SU-DHL-6 (cell line): ENCODE results near the gene GUCY1A2.

Experiments
- H2AFZ ChIP-seq: fragments of 200-600 bp; sonication (generic); 2 replicates; pipeline ENCODE4 v1.6.1; 2014; ENCODE audit warnings: low read depth, mild to moderate bottlenecking, moderate library complexity, mixed read lengths, antibody characterized with exemption, low read length; ENCODE audit not compliant: severe bottlenecking
- H3F3A ChIP-seq: fragments of 200-600 bp; shearing (Covaris generic); 2 replicates; pipeline ENCODE4 v1.6.0; 2016; ENCODE audit warnings: antibody characterized with exemption, mild to moderate bottlenecking; ENCODE audit not compliant: insufficient read depth
- H3K27ac ChIP-seq: fragments of 200-600 bp; sonication (generic); 2 replicates; pipeline ENCODE4 v1.5.1; 2016; ENCODE audit warnings: low read depth, mild to moderate bottlenecking, low read length, moderate library complexity, mixed read lengths
- H3K27me3 ChIP-seq: fragments of 200-600 bp; sonication (generic), shearing (Covaris generic); 2 replicates; pipeline ENCODE4 v1.6.0; 2014; ENCODE audit warnings: mild to moderate bottlenecking, low read length
- H3K36me3 ChIP-seq: fragments of 200-600 bp; sonication (generic); 2 replicates; pipeline ENCODE4 v1.6.1; 2014; ENCODE audit warnings: mild to moderate bottlenecking, low read length, mixed read lengths
- H3K4me2 ChIP-seq: fragments of 300-600, 200-600 bp; shearing (Covaris generic), sonication (generic); 2 replicates; pipeline ENCODE4 v1.6.0; 2014; ENCODE audit warnings: low read length, low read depth, mild to moderate bottlenecking; ENCODE audit not compliant: poor library complexity, severe bottlenecking
- H3K4me3 ChIP-seq: fragments of 200-600 bp; sonication (generic); 2 replicates; pipeline ENCODE4 v1.5.1; 2014; ENCODE audit warnings: antibody characterized with exemption, low read length, mild to moderate bottlenecking, mixed read lengths; ENCODE audit not compliant: insufficient read depth, poor library complexity, severe bottlenecking
- H3K79me2 ChIP-seq: fragments of 200-600 bp; sonication (generic); 2 replicates; pipeline ENCODE4 v1.6.1; 2014; ENCODE audit warnings: mild to moderate bottlenecking, low read length, moderate library complexity; ENCODE audit not compliant: insufficient read depth
- H3K9ac ChIP-seq: fragments of 200-600 bp; sonication (generic); 2 replicates; pipeline ENCODE4 v1.7.0; 2014; ENCODE audit warnings: mild to moderate bottlenecking, low read length
- H3K9me2 ChIP-seq: fragments of 200-600 bp; sonication (generic); replicated peaks from 2 replicates; pipeline ENCODE4 v1.6.1; 2014; ENCODE audit warnings: low read length; ENCODE audit not compliant: insufficient read depth
- H3K9me3 ChIP-seq: fragments of 200-600 bp; sonication (generic); 2 replicates; pipeline ENCODE4 v1.6.1; 2014; ENCODE audit warnings: low read length, mixed read lengths; ENCODE audit not compliant: insufficient read depth
- H4K20me1 ChIP-seq: fragments of 200-600 bp; sonication (generic); 2 replicates; pipeline ENCODE4 v1.6.1; 2014; ENCODE audit warnings: low read depth, mild to moderate bottlenecking, antibody characterized with exemption, low read length, moderate library complexity, mixed read lengths
- EZH2phosphoT487 ChIP-seq: fragments of 200-600 bp; sonication (generic), shearing (Covaris generic); conservative IDR thresholded peaks from 2 replicates; pipeline ENCODE4 v1.6.1; 2018; ENCODE audit warnings: mild to moderate bottlenecking, antibody characterized with exemption, low read length, moderate library complexity, mixed read lengths
- TF ChIP-seq, protein P1 (sequence below): fragments of 200-600 bp; sonication (generic); IDR thresholded peaks from one replicate; pipeline ENCODE4 v1.5.1; 2017; ENCODE audit warnings: antibody characterized with exemption, mild to moderate bottlenecking, low read length, moderate library complexity; ENCODE audit not compliant: insufficient read depth, poor library complexity, severe bottlenecking

GUCY1A2 gene

DNA sequence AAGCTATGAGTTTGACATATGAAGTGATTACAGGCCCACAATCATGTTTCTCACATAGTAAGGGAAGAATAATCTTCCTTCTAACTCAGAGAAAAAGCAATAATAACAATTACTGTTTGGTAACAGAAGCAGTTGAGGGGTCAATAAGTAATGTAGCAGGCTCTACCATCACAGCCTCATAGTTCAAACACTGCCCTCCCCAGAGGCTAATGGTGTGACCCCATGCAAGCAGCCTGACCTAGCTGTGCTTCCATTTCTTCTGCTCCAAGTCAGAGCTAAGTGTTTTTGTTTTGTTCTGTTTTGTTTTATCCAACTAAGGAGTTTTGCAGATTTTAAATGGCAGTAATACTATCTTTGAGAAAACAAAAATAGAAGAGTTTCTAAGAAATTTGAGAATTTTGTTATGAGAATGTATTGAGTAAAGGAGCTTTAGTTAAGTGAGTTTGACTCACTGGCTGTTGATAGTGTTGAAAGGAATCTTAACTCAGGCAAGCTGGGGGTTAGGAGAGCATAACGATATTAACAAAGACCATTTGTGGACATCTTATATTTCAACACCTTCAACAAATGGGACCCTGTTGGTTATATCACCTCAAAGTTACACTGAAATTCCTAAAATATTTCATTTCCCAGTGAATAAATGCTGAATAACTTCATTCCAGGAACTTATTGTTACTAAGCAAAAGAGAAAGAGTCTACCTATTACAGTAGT lies 48.5 kb downstream of the GUCY1A2 start:
- Histone ChIP-seq H3K4me2 (no peak overlapping the region), H3K27me3 (no peaks in the 10 kb centered on the region), H3K79me2 (no peaks in the 10 kb centered on the region), H3K9me3 (no peaks in the 10 kb centered on the region), H3K36me3 (no peaks in the 10 kb centered on the region), H4K20me1 (no peaks in the 10 kb centered on the region), H3F3A (no peaks in the 10 kb centered on the region), H3K27ac (no peak overlapping the region), H3K9me2 (no peaks in the 10 kb centered on the region), H2AFZ (no peak overlapping the region), H3K9ac (no peak overlapping the region), H3K4me3 (no peak overlapping the region)
- TF ChIP-seq, protein P1, sequence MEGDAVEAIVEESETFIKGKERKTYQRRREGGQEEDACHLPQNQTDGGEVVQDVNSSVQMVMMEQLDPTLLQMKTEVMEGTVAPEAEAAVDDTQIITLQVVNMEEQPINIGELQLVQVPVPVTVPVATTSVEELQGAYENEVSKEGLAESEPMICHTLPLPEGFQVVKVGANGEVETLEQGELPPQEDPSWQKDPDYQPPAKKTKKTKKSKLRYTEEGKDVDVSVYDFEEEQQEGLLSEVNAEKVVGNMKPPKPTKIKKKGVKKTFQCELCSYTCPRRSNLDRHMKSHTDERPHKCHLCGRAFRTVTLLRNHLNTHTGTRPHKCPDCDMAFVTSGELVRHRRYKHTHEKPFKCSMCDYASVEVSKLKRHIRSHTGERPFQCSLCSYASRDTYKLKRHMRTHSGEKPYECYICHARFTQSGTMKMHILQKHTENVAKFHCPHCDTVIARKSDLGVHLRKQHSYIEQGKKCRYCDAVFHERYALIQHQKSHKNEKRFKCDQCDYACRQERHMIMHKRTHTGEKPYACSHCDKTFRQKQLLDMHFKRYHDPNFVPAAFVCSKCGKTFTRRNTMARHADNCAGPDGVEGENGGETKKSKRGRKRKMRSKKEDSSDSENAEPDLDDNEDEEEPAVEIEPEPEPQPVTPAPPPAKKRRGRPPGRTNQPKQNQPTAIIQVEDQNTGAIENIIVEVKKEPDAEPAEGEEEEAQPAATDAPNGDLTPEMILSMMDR, result no peak
- TF ChIP-seq EZH2phosphoT487, result no peak

DNA sequence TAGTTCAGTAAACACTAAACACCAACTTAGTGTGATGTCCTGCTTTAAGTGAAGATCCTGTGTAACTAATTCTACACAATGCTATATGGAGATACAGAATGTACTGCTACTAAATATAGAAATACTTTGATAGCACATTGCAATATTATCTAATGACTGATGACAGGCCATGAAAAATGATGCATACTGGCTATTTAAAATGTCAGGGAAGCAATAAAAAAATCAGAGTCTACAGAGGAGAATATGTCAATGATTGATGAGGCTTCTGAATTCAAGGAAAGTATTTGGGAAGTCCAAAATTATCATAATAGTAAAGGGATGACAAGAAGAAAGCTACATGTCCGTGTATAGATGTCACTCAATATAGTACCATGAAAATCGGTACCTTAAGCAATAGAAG lies 55.3 kb downstream of the GUCY1A2 start:
- no peak overlapping the region for H2AFZ ChIP-seq
- H3K27ac ChIP-seq, result no peak overlapping the region
- no peaks in the 10 kb centered on the region for H4K20me1 ChIP-seq
- no peaks in the 10 kb centered on the region for H3K9me2 ChIP-seq
- no peaks in the 10 kb centered on the region for H3K36me3 ChIP-seq
- no peak overlapping the region for H3K9ac ChIP-seq
- no peaks in the 10 kb centered on the region for H3F3A ChIP-seq
- H3K27me3 ChIP-seq, result no peaks in the 10 kb centered on the region
- no peaks in the 10 kb centered on the region for H3K9me3 ChIP-seq
- no peak overlapping the region for H3K4me3 ChIP-seq
- no peaks in the 10 kb centered on the region for H3K79me2 ChIP-seq
- no peak overlapping the region for H3K4me2 ChIP-seq
- TF ChIP-seq, protein P1, result no peak
- no peak for TF ChIP-seq EZH2phosphoT487

DNA sequence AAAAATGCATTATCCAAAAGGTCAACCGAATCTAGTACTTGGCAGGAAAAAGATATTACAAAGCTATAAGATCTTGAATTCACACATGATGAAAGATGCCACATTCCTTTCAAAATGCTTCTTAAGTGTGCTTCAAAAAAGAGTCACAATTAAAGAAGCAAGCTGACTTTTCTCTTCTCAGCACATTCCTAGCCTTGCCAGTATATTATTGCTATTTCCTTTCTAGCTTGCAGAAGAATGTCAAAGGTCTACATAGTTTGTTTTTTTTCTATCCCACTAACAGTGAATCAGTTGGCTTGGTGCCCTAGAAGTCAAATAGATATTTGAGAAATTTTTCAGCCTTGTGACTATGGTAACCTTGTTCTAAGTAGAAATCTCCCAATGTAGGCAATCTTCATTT lies 56.8 kb downstream of the GUCY1A2 start:
- Histone ChIP-seq H3K4me2 (no peak overlapping the region), H3K9me2 (no peaks in the 10 kb centered on the region), H2AFZ (no peak overlapping the region), H4K20me1 (no peaks in the 10 kb centered on the region), H3F3A (no peaks in the 10 kb centered on the region), H3K27ac (no peak overlapping the region), H3K79me2 (no peaks in the 10 kb centered on the region), H3K9ac (no peak overlapping the region), H3K4me3 (no peak overlapping the region), H3K9me3 (no peaks in the 10 kb centered on the region), H3K36me3 (no peaks in the 10 kb centered on the region), H3K27me3 (no peaks in the 10 kb centered on the region)
- no peak for TF ChIP-seq EZH2phosphoT487
- TF ChIP-seq, protein P1, result no peak
